Activated CD4-positive, alpha-beta memory T cell treated with anti-CD3 and anti-CD28 coated beads for 36 hours (primary cell): Measurements from ENCODE around the gene CCDC117. TPM values are rescaled to one million over a fixed set of nuclear protein-coding genes. Genes with fewer than 3 reads are reported as not detected.
"Not testable (repeated sequence)": the region's sequence is repeated elsewhere in the genome, so short reads cannot be mapped to it uniquely, and the experiment has no call there.

ENCODE experiments used
- CTCF ChIA-PET: fragments of 350-600 bp; sonication (Branson Sonifier 250); formaldehyde crosslinking; loops from one replicate; lab custom pipeline; 2021; ENCODE audit warnings: antibody characterized with exemption, inconsistent platforms; lab: Charles Lee
- POLR2A ChIA-PET: fragments of 350-600 bp; sonication (Branson Sonifier 250); formaldehyde crosslinking; loops from one replicate; lab custom pipeline; 2021; ENCODE audit warnings: antibody characterized with exemption; lab: Charles Lee
- DNase-seq: peaks from one replicate; pipeline ENCODE4 v3.0.0-alpha.2; 2020
- H3K27ac Mint-ChIP-seq: one replicate; pipeline ENCODE4 v1.8.0; 2021; ENCODE audit warnings: mixed read lengths
- H3K27me3 Mint-ChIP-seq: one replicate; pipeline ENCODE4 v1.8.0; 2021; ENCODE audit warnings: mixed read lengths
- H3K36me3 Mint-ChIP-seq: one replicate; pipeline ENCODE4 v1.8.0; 2021; ENCODE audit warnings: mixed read lengths
- H3K4me1 Mint-ChIP-seq: one replicate; pipeline ENCODE4 v1.8.0; 2021; ENCODE audit warnings: low read depth, mixed read lengths
- H3K4me3 Mint-ChIP-seq: one replicate; pipeline ENCODE4 v1.8.0; 2021; ENCODE audit warnings: mild to moderate bottlenecking, mixed read lengths
- H3K9me3 Mint-ChIP-seq: one replicate; pipeline ENCODE4 v1.8.0; 2021; ENCODE audit warnings: mixed read lengths
- intact Hi-C: fragments of 100-400 bp; cut with micrococcal nuclease; formaldehyde crosslinking; loops from one replicate; pipeline ENCODE4 v1.15.1; 2023
- total RNA-seq, 2 experiments: library from RNA; stranded (reverse); gene quantifications; one replicate each; pipeline ENCODE4 v1.2.3, GENCODE V29; 2021

Gene CCDC117
- total RNA-seq, 2 experiments from 2014 or later = 27.7 to 31.6 TPM

GRCh38 chr22:28742562-28742962 lies 29.9 kb upstream of the CCDC117 start:
- H3K9me3 Mint-ChIP-seq = no peaks in the 10 kb centered on the region
- intact Hi-C loops = loop anchor here (1.0 to 5.0 kb wide), 7 partner anchors 31 to 1025 kb away; partner anchors contain the start of genes EWSR1, UQCR10, ZMAT5 and ZNRF3
- CTCF ChIA-PET = no interaction called here
- POLR2A ChIA-PET = interaction anchor here (1.2 to 1.7 kb wide), 3 partner anchors 14 to 31 kb away, joined by 3 to 4 read pairs (median 3); no protein-coding TSS in a partner anchor
- peaks cover 31% of the 10 kb centered on the region for H3K4me1 Mint-ChIP-seq
- peaks cover 30% of the 10 kb centered on the region for H3K36me3 Mint-ChIP-seq
- DNase-seq = no peak
- H3K27me3 Mint-ChIP-seq = no peaks in the 10 kb centered on the region
- peak overlapping the region; percentile 84 for H3K27ac Mint-ChIP-seq
- peak overlapping the region; percentile 87 for H3K4me3 Mint-ChIP-seq

GRCh38 chr22:28743852-28744251 lies 28.6 kb upstream of the CCDC117 start:
- no peak for DNase-seq
- CTCF ChIA-PET = no interaction called here
- H3K4me1 Mint-ChIP-seq = peaks cover 26% of the 10 kb centered on the region
- H3K36me3 Mint-ChIP-seq = peaks cover 30% of the 10 kb centered on the region
- H3K27me3 Mint-ChIP-seq = no peaks in the 10 kb centered on the region
- H3K27ac Mint-ChIP-seq = peak overlapping the region; percentile 1
- no peaks in the 10 kb centered on the region for H3K9me3 Mint-ChIP-seq
- POLR2A ChIA-PET = no interaction called here
- intact Hi-C loops = loop anchor here (5.0 kb wide), 3 partner anchors 68 to 1023 kb away; partner anchors contain the start of genes UQCR10 and ZMAT5
- H3K4me3 Mint-ChIP-seq = peak overlapping the region; percentile 87

GRCh38 chr22:28750471-28750881 lies 22.0 kb upstream of the CCDC117 start:
- intact Hi-C loops = no loop called here
- peaks cover 33% of the 10 kb centered on the region for H3K36me3 Mint-ChIP-seq

GRCh38 chr22:28754512-28754911 lies 18.0 kb upstream of the CCDC117 start:
- POLR2A ChIA-PET = interaction anchor here (1.0 kb wide), 1 partner anchor 11 kb away, joined by 3 read pairs; no protein-coding TSS in a partner anchor
- DNase-seq = not testable (repeated sequence)

More at GRCh38 chr22:28750471-28750881, 22.0 kb upstream of the CCDC117 start:
- ChIA-PET POLR2A (no interaction called here), CTCF (interaction anchor here (0.7 kb wide), 1 partner anchor 14 kb away, joined by 3 read pairs; no protein-coding TSS in a partner anchor)
- Mint-ChIP-seq H3K27ac (no peak overlapping the region), H3K27me3 (no peaks in the 10 kb centered on the region), H3K9me3 (no peaks in the 10 kb centered on the region), H3K4me1 (no peaks in the 10 kb centered on the region), H3K4me3 (no peak overlapping the region)
- DNase-seq = no peak

GRCh38 chr22:28759861-28760560 lies 12.5 kb upstream of the CCDC117 start:
- H3K36me3 Mint-ChIP-seq = no peaks in the 10 kb centered on the region
- POLR2A ChIA-PET = no interaction called here
- H3K4me3 Mint-ChIP-seq = no peak overlapping the region
- CTCF ChIA-PET = no interaction called here
- H3K27ac Mint-ChIP-seq = no peak overlapping the region
- DNase-seq = no peak
- no peaks in the 10 kb centered on the region for H3K9me3 Mint-ChIP-seq
- intact Hi-C loops = no loop called here
- no peaks in the 10 kb centered on the region for H3K4me1 Mint-ChIP-seq
- no peaks in the 10 kb centered on the region for H3K27me3 Mint-ChIP-seq

More at GRCh38 chr22:28754512-28754911, 18.0 kb upstream of the CCDC117 start:
- H3K9me3 Mint-ChIP-seq, H3K4me1 Mint-ChIP-seq, H3K27me3 Mint-ChIP-seq, H3K4me3 Mint-ChIP-seq, H3K27ac Mint-ChIP-seq, intact Hi-C loops, CTCF ChIA-PET: not testable (repeated sequence)
- H3K36me3 Mint-ChIP-seq = peaks cover 13% of the 10 kb centered on the region

GRCh38 chr22:28761449-28761755 lies 11.1 kb upstream of the CCDC117 start:
- Mint-ChIP-seq H3K9me3 (no peaks in the 10 kb centered on the region), H3K27ac (no peak overlapping the region), H3K36me3 (no peaks in the 10 kb centered on the region), H3K27me3 (no peaks in the 10 kb centered on the region), H3K4me1 (no peaks in the 10 kb centered on the region), H3K4me3 (no peak overlapping the region)
- intact Hi-C loops = no loop called here
- ChIA-PET POLR2A (interaction anchor here (1.0 kb wide), 1 partner anchor 39 kb away, joined by 3 read pairs; the partner anchor contains the start of gene XBP1), CTCF (no interaction called here)
- DNase-seq = no peak

- H3K36me3 Mint-ChIP-seq, H3K27ac Mint-ChIP-seq, H3K4me1 Mint-ChIP-seq, CTCF ChIA-PET, H3K27me3 Mint-ChIP-seq, H3K9me3 Mint-ChIP-seq, H3K4me3 Mint-ChIP-seq, DNase-seq, intact Hi-C loops: not testable (repeated sequence)
- POLR2A ChIA-PET = interaction anchor here (1.0 kb wide), 1 partner anchor 38 kb away, joined by 3 read pairs; the partner anchor contains the start of gene XBP1
Measured at GRCh38 chr22:28762000-28762399, 10.5 kb upstream of the CCDC117 start.

- no peak overlapping the region for H3K27ac Mint-ChIP-seq
- no peaks in the 10 kb centered on the region for H3K4me1 Mint-ChIP-seq
- no peaks in the 10 kb centered on the region for H3K36me3 Mint-ChIP-seq
- no peak overlapping the region for H3K4me3 Mint-ChIP-seq
- no peak for DNase-seq
- no peaks in the 10 kb centered on the region for H3K27me3 Mint-ChIP-seq
- peaks cover 5% of the 10 kb centered on the region for H3K9me3 Mint-ChIP-seq
- POLR2A ChIA-PET = no interaction called here
- CTCF ChIA-PET = no interaction called here
- intact Hi-C loops = no loop called here
Measured at GRCh38 chr22:28766628-28767027, 5.9 kb upstream of the CCDC117 start.

- intact Hi-C loops = no loop called here
- Mint-ChIP-seq H3K4me1 (peaks cover 6% of the 10 kb centered on the region), H3K36me3 (peaks cover 5% of the 10 kb centered on the region), H3K4me3 (no peak overlapping the region), H3K27ac (no peak overlapping the region), H3K9me3 (peaks cover 5% of the 10 kb centered on the region), H3K27me3 (no peaks in the 10 kb centered on the region)
- POLR2A ChIA-PET = interaction anchor here (1.4 kb wide), 1 partner anchor 32 kb away, joined by 4 read pairs; the partner anchor contains the start of gene XBP1
- CTCF ChIA-PET = interaction anchor here (1.0 kb wide), 1 partner anchor 22 kb away, joined by 3 read pairs; no protein-coding TSS in a partner anchor
- no peak for DNase-seq
Measured at GRCh38 chr22:28768701-28769393, 3.6 kb upstream of the CCDC117 start.

- Mint-ChIP-seq H3K4me3 (no peak overlapping the region), H3K27me3 (no peaks in the 10 kb centered on the region), H3K4me1 (peaks cover 7% of the 10 kb centered on the region), H3K9me3 (peaks cover 5% of the 10 kb centered on the region), H3K36me3 (peaks cover 7% of the 10 kb centered on the region), H3K27ac (no peak overlapping the region)
- POLR2A ChIA-PET = interaction anchor here (1.4 kb wide), 1 partner anchor 31 kb away, joined by 4 read pairs; the partner anchor contains the start of gene XBP1
- CTCF ChIA-PET = interaction anchor here (1.0 kb wide), 1 partner anchor 22 kb away, joined by 3 read pairs; no protein-coding TSS in a partner anchor
- intact Hi-C loops = no loop called here
- DNase-seq = no peak
Measured at GRCh38 chr22:28769394-28770085, 3.0 kb upstream of the CCDC117 start.

GRCh38 chr22:28771195-28771791 lies 1.2 kb upstream of the CCDC117 start:
- Mint-ChIP-seq H3K4me3 (no peak overlapping the region), H3K36me3 (peaks cover 20% of the 10 kb centered on the region), H3K4me1 (peaks cover 20% of the 10 kb centered on the region), H3K27ac (no peak overlapping the region), H3K27me3 (no peaks in the 10 kb centered on the region), H3K9me3 (peaks cover 5% of the 10 kb centered on the region)
- intact Hi-C loops = no loop called here
- DNase-seq = no peak
- CTCF ChIA-PET = no interaction called here
- POLR2A ChIA-PET = interaction anchor here (1.2 to 3.1 kb wide), 3 partner anchors 29 to 41 kb away, joined by 3 to 70 read pairs (median 5); partner anchors contain the start of gene XBP1
